K562 (cell line): ENCODE measurements around the gene RTL10. TPM values are rescaled to one million over a fixed set of nuclear protein-coding genes. Genes with fewer than 3 reads are reported as not detected.

ENCODE experiments used
- ELK3 ChIP-seq: fragments of 450-650 bp; formaldehyde crosslinking; IDR thresholded peaks from 2 replicates; pipeline ENCODE4 v1.4.0; 2020; ENCODE audit warnings: mild to moderate bottlenecking
- FOS ChIP-seq: IDR thresholded peaks from 3 replicates; pipeline ENCODE4 v1.6.1; 2011; ENCODE audit not compliant: insufficient read length; ENCODE audit errors: extremely low read depth
- HNRNPL ChIP-seq: fragments of 200-400 bp; formaldehyde crosslinking; IDR thresholded peaks from 2 replicates; pipeline ENCODE4 v1.6.1; 2017; ENCODE audit warnings: low read depth, mild to moderate bottlenecking, low read length
- MCM2 ChIP-seq: fragments of 450-650 bp; IDR thresholded peaks from 2 replicates; pipeline ENCODE4 v1.6.1; 2017; ENCODE audit warnings: low read depth, mild to moderate bottlenecking
- MCM3 ChIP-seq: fragments of 450-650 bp; IDR thresholded peaks from 2 replicates; pipeline ENCODE4 v1.6.1; 2016
- MCM7 ChIP-seq, 2 experiments: fragments of 450-650 bp; IDR thresholded peaks; 2 replicates each; pipeline ENCODE4 v1.6.1; 2016 to 2018
- NFYB ChIP-seq: IDR thresholded peaks from 2 replicates; pipeline ENCODE4 v1.6.1; 2011; ENCODE audit warnings: mild to moderate bottlenecking, moderate library complexity; ENCODE audit not compliant: insufficient read length; ENCODE audit errors: extremely low read depth
- PHF20 ChIP-seq: fragments of 450-650 bp; IDR thresholded peaks from 2 replicates; pipeline ENCODE4 v1.6.1; 2018; ENCODE audit not compliant: partially characterized antibody
- PTBP1 ChIP-seq: fragments of 200-400 bp; formaldehyde crosslinking; IDR thresholded peaks from 2 replicates; pipeline ENCODE4 v1.6.1; 2017; ENCODE audit warnings: low read depth, low read length
- RREB1 ChIP-seq: fragments of 250-450 bp; sonication (Bioruptor Pico); IDR thresholded peaks from 2 replicates; pipeline ENCODE4 v1.4.0; 2020
- TAF9B ChIP-seq: fragments of 450-650 bp; IDR thresholded peaks from 2 replicates; pipeline ENCODE4 v1.6.1; 2018; ENCODE audit warnings: mild to moderate bottlenecking; ENCODE audit not compliant: partially characterized antibody
- THRAP3 ChIP-seq: fragments of 450-650 bp; IDR thresholded peaks from 2 replicates; pipeline ENCODE4 v1.6.1; 2016; ENCODE audit warnings: mild to moderate bottlenecking, inconsistent platforms, borderline replicate concordance
- ZBTB11 ChIP-seq, 3 experiments: fragments of 200-800 bp in 1 of 3; fragments of 250-450 bp in 1 of 3; fragments of 450-650 bp in 1 of 3; sonication (Bioruptor Pico) in 1 of 3; sonication (Bioruptor generic) in 1 of 3; formaldehyde crosslinking in 1 of 3; IDR thresholded peaks; 2 replicates each; pipeline versions ENCODE4 v1.6.1 to v1.8.0; 2016 to 2022; ENCODE audit warnings: mild to moderate bottlenecking in 2 of 3, missing genetic modification characterization in 2 of 3, missing compliant biosample characterization in 1 of 3, moderate library complexity in 1 of 3
- ZNF143 ChIP-seq: sonication (generic); formaldehyde crosslinking; IDR thresholded peaks from 2 replicates; pipeline ENCODE4 v1.9.0; 2022; ENCODE audit warnings: mild to moderate bottlenecking, missing genetic modification reagents
- ZNF408 ChIP-seq: fragments of 250-450 bp; sonication (Bioruptor Pico); IDR thresholded peaks from 2 replicates; pipeline ENCODE4 v1.4.0; 2020; ENCODE audit warnings: low read depth, mild to moderate bottlenecking, moderate library complexity
- ZNF551 ChIP-seq: fragments of 250-450 bp; sonication (Bioruptor Pico); IDR thresholded peaks from 2 replicates; pipeline ENCODE4 v1.5.0; 2021; ENCODE audit warnings: mild to moderate bottlenecking, moderate library complexity
- polyA plus RNA-seq, 8 experiments: library from polyadenylated mRNA; depleted of rRNA in 4 of 8; stranded (reverse) in 5 of 8; unstranded in 3 of 8; fragments of >200 nt; fragmentation: Nextera tagmentation in 2 of 8; fragmentation: Illumina TruSeq in 1 of 8; extraction: Ambion mirVana in 2 of 8; extraction: Trizol in 1 of 8; gene quantifications; 2 replicates each; pipeline versions ENCODE4 v1.2.1 to v1.2.3, GENCODE V29; 2011 to 2014; ENCODE audit warnings: inconsistent platforms in 1 of 8, missing spikeins in 1 of 8
- total RNA-seq, 7 experiments: library from RNA; depleted of rRNA in 6 of 7; stranded (reverse); fragments of >200 nt in 6 of 7; fragmentation: Illumina TruSeq in 2 of 7; extraction: Trizol in 2 of 7; gene quantifications; 2 replicates each; pipeline versions ENCODE4 v1.2.1 to v1.2.3, GENCODE V29; 2011 to 2021; ENCODE audit warnings: low replicate concordance in 1 of 7

The RTL10 gene
- total and polyA plus RNA-seq, 9 of the 15 experiments (the other 6 are each of a cell fraction or from before 2014, with no cell fraction given), result 19.8 to 75.5 (median 32.5) TPM

GRCh38 chr22:19806213-19807160 is 48.2 kb downstream of the RTL10 start (continued):
- peak; percentile 42; the same call in 1 of the 2 replicates for TF ChIP-seq RREB1 (CRISPR knock-in tag)
- TF ChIP-seq HNRNPL, result peak; percentile 93; the same call in 1 of the 2 replicates
- TF ChIP-seq ZBTB11 (CRISPR knock-in tag; IDR thresholded peaks at IDR 0.05), result no peak; a peak in 1 of 6 replicates
- no peak for TF ChIP-seq PTBP1
- TF ChIP-seq ZNF143 (CRISPR knock-in tag), result no peak
- no peak for TF ChIP-seq MCM3
- TF ChIP-seq ZNF408 (CRISPR knock-in tag), result no peak
- TF ChIP-seq NFYB, result no peak
- TF ChIP-seq PHF20, result no peak
- TF ChIP-seq ZNF551 (CRISPR knock-in tag), result no peak
- no peak for TF ChIP-seq MCM7 (IDR thresholded peaks at IDR 0.05)
- TF ChIP-seq THRAP3, result no peak
- no peak for TF ChIP-seq MCM2
- TF ChIP-seq ELK3 (CRISPR knock-in tag), result no peak
- peak; percentile 75 for TF ChIP-seq FOS
- TF ChIP-seq TAF9B, result no peak
